HepG2 (cell line): ENCODE measurements around the gene GMNN. TPM values are rescaled to one million over a fixed set of nuclear protein-coding genes. Genes with fewer than 3 reads are reported as not detected.

ENCODE experiments used
- CREB1 ChIP-seq, 2 experiments: fragments of 450-650 bp in 1 of 2; IDR thresholded peaks; 2 replicates each; pipeline ENCODE4 v1.6.1; 2016 to 2017; ENCODE audit warnings: control low read depth in 1 of 2, mild to moderate bottlenecking in 1 of 2, missing compliant biosample characterization in 1 of 2, missing genetic modification characterization in 1 of 2
- ELF4 ChIP-seq: sonication (generic); formaldehyde crosslinking; IDR thresholded peaks from 2 replicates; pipeline ENCODE4 v1.5.0; 2020; ENCODE audit warnings: missing genetic modification reagents, mild to moderate bottlenecking, moderate library complexity, borderline replicate concordance
- FOXO1 ChIP-seq: sonication (generic); formaldehyde crosslinking; IDR thresholded peaks from 2 replicates; pipeline ENCODE4 v1.4.0; 2020; ENCODE audit warnings: missing genetic modification reagents
- HNRNPUL1 ChIP-seq: fragments of 200-400 bp; formaldehyde crosslinking; IDR thresholded peaks from 2 replicates; pipeline ENCODE4 v1.6.1; 2017; ENCODE audit warnings: low read depth, mild to moderate bottlenecking, low read length, moderate library complexity
- IKZF1 ChIP-seq: fragments of 450-650 bp; IDR thresholded peaks from 2 replicates; pipeline ENCODE4 v1.7.1; 2016
- KLF16 ChIP-seq, 2 experiments: sonication (generic) in 1 of 2; formaldehyde crosslinking in 1 of 2; IDR thresholded peaks; 2 replicates each; pipeline versions ENCODE4 v1.6.1 to v1.8.0; 2016 to 2023; ENCODE audit warnings: missing genetic modification reagents in 2 of 2, missing compliant biosample characterization in 1 of 2
- KMT2B ChIP-seq: IDR thresholded peaks from 2 replicates; pipeline ENCODE4 v1.6.1; 2016; ENCODE audit warnings: missing genetic modification reagents, missing compliant biosample characterization
- NCOA5 ChIP-seq: sonication (generic); formaldehyde crosslinking; IDR thresholded peaks from 2 replicates; pipeline ENCODE4 v1.4.0; 2020; ENCODE audit warnings: missing genetic modification reagents
- NPAS2 ChIP-seq: sonication (generic); formaldehyde crosslinking; IDR thresholded peaks from 2 replicates; pipeline ENCODE4 v1.8.0; 2022; ENCODE audit warnings: mild to moderate bottlenecking, missing genetic modification reagents, borderline replicate concordance
- RFX5 ChIP-seq: IDR thresholded peaks from 2 replicates; pipeline ENCODE4 v1.6.1; 2011; ENCODE audit warnings: low read depth, low read length, improper control_type of control experiment
- SSRP1 ChIP-seq: IDR thresholded peaks from 2 replicates; pipeline ENCODE4 v1.6.1; 2016; ENCODE audit warnings: control low read depth
- ZNF781 ChIP-seq: sonication (generic); formaldehyde crosslinking; IDR thresholded peaks from 2 replicates; pipeline ENCODE4 v1.5.1; 2020; ENCODE audit warnings: borderline replicate concordance, mild to moderate bottlenecking, missing genetic modification reagents; ENCODE audit errors: not compliant biosample characterization
- polyA plus RNA-seq, 8 experiments: library from polyadenylated mRNA; depleted of rRNA in 3 of 8; stranded (reverse) in 7 of 8; unstranded in 1 of 8; fragments of >200 nt; fragmentation: Illumina TruSeq in 4 of 8; extraction: Trizol in 4 of 8; gene quantifications; 2 replicates each; pipeline versions ENCODE4 v1.2.1 to v1.2.3, GENCODE V29; 2011 to 2016; ENCODE audit warnings: low read depth in 4 of 8, missing spikeins in 1 of 8, mixed read lengths in 1 of 8; ENCODE audit not compliant: insufficient read depth in 1 of 8
- total RNA-seq, 5 experiments: library from RNA; depleted of rRNA; stranded (reverse); fragments of >200 nt; fragmentation: Illumina TruSeq; extraction: Trizol; gene quantifications; 2 replicates each; pipeline ENCODE4 v1.2.3, GENCODE V29; 2016; ENCODE audit warnings: low read depth in 1 of 5
- TF ChIP-seq, protein P1 (sequence below): sonication (generic); formaldehyde crosslinking; IDR thresholded peaks from 2 replicates; pipeline ENCODE4 v1.4.0; 2020; ENCODE audit warnings: missing genetic modification reagents
- TF ChIP-seq, protein P2 (sequence below): sonication (generic); formaldehyde crosslinking; IDR thresholded peaks from 2 replicates; pipeline ENCODE4 v1.8.0; 2022; ENCODE audit warnings: mild to moderate bottlenecking, missing genetic modification reagents, moderate library complexity
- TF ChIP-seq, protein P3 (sequence below): sonication (generic); formaldehyde crosslinking; IDR thresholded peaks from 2 replicates; pipeline ENCODE4 v1.4.0; 2020; ENCODE audit warnings: missing genetic modification reagents, borderline replicate concordance
- TF ChIP-seq, protein P4 (sequence below): sonication (generic); formaldehyde crosslinking; conservative IDR thresholded peaks from 2 replicates; pipeline ENCODE4 v1.4.0; 2020; ENCODE audit warnings: missing genetic modification reagents
- TF ChIP-seq, protein P5 (sequence below): sonication (generic); formaldehyde crosslinking; IDR thresholded peaks from 2 replicates; pipeline ENCODE4 v1.5.0; 2020; ENCODE audit warnings: mild to moderate bottlenecking, missing genetic modification reagents

The GMNN gene
- total and polyA plus RNA-seq, 2 of the 13 experiments (the other 11 are each of a cell fraction or from before 2014, with no cell fraction given): 61.8 to 154 TPM

DNA sequence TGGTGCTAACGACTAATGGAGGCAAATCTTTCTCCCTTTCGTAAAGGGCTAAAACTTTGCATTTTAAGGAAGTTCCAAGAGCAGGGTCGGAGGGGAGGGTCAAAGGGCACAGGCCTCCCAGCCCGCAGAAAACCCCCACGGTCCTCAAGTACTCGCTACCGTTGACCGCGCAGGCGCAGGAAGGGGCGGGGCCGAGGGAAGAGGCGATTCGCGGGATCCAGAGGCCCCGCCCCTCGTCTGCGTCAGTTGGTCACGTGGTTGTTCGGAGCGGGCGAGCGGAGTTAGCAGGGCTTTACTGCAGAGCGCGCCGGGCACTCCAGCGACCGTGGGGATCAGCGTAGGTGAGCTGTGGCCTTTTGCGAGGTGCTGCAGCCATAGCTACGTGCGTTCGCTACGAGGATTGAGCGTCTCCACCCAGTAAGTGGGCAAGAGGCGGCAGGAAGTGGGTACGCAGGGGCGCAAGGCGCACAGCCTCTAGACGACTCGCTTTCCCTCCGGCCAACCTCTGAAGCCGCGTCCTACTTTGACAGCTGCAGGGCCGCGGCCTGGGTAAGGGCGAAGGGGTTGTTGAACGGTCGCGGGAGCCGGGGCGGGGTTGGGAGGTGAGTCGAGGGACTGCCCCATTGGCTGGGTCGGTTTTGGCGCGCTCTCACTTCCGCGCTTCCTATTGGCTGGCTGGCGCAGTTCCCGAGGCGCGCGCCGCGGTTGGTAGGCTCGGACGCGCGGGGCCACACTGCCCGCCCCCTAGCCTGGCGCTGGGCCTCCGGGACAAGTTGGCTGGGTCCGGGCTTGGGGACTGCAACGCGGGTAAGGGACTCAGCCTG, at the start of gene GMNN (continued):
- TF ChIP-seq, protein P1, sequence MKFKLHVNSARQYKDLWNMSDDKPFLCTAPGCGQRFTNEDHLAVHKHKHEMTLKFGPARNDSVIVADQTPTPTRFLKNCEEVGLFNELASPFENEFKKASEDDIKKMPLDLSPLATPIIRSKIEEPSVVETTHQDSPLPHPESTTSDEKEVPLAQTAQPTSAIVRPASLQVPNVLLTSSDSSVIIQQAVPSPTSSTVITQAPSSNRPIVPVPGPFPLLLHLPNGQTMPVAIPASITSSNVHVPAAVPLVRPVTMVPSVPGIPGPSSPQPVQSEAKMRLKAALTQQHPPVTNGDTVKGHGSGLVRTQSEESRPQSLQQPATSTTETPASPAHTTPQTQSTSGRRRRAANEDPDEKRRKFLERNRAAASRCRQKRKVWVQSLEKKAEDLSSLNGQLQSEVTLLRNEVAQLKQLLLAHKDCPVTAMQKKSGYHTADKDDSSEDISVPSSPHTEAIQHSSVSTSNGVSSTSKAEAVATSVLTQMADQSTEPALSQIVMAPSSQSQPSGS (CRISPR knock-in tag): peak; percentile 50
- peak; percentile 43 for TF ChIP-seq CREB1 (IDR thresholded peaks at IDR 0.05)
- TF ChIP-seq CREB1 (CRISPR knock-in tag; IDR thresholded peaks at IDR 0.05): peak; percentile 70
- peak; percentile 60; the same call in 1 of the 2 replicates for TF ChIP-seq FOXO1 (CRISPR knock-in tag)
- peak; percentile 81; the same call in 1 of the 2 replicates for TF ChIP-seq KMT2B (CRISPR knock-in tag)
- peak; percentile 99 for TF ChIP-seq SSRP1 (CRISPR knock-in tag)
- TF ChIP-seq, protein P2, sequence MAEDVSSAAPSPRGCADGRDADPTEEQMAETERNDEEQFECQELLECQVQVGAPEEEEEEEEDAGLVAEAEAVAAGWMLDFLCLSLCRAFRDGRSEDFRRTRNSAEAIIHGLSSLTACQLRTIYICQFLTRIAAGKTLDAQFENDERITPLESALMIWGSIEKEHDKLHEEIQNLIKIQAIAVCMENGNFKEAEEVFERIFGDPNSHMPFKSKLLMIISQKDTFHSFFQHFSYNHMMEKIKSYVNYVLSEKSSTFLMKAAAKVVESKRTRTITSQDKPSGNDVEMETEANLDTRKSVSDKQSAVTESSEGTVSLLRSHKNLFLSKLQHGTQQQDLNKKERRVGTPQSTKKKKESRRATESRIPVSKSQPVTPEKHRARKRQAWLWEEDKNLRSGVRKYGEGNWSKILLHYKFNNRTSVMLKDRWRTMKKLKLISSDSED (CRISPR knock-in tag): 0 out of 2 replicates have a peak, but pooled peaks have one; percentile 77
- no peak for TF ChIP-seq NCOA5 (CRISPR knock-in tag)
- TF ChIP-seq KLF16 (CRISPR knock-in tag; IDR thresholded peaks at IDR 0.05): peak in 1 of 2 experiments; percentile 90; a peak in 2 of 4 replicates
- TF ChIP-seq RFX5: peak; percentile 50; the same call in 1 of the 2 replicates
- TF ChIP-seq, protein P3, sequence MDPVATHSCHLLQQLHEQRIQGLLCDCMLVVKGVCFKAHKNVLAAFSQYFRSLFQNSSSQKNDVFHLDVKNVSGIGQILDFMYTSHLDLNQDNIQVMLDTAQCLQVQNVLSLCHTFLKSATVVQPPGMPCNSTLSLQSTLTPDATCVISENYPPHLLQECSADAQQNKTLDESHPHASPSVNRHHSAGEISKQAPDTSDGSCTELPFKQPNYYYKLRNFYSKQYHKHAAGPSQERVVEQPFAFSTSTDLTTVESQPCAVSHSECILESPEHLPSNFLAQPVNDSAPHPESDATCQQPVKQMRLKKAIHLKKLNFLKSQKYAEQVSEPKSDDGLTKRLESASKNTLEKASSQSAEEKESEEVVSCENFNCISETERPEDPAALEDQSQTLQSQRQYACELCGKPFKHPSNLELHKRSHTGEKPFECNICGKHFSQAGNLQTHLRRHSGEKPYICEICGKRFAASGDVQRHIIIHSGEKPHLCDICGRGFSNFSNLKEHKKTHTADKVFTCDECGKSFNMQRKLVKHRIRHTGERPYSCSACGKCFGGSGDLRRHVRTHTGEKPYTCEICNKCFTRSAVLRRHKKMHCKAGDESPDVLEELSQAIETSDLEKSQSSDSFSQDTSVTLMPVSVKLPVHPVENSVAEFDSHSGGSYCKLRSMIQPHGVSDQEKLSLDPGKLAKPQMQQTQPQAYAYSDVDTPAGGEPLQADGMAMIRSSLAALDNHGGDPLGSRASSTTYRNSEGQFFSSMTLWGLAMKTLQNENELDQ (CRISPR knock-in tag): no peak; the same call in 1 of the 2 replicates
- TF ChIP-seq ZNF781 (CRISPR knock-in tag): peak; percentile 99
- TF ChIP-seq, protein P4, sequence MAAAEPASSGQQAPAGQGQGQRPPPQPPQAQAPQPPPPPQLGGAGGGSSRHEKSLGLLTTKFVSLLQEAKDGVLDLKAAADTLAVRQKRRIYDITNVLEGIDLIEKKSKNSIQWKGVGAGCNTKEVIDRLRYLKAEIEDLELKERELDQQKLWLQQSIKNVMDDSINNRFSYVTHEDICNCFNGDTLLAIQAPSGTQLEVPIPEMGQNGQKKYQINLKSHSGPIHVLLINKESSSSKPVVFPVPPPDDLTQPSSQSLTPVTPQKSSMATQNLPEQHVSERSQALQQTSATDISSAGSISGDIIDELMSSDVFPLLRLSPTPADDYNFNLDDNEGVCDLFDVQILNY (CRISPR knock-in tag): peak; percentile 99
- no peak for TF ChIP-seq HNRNPUL1
- TF ChIP-seq NPAS2 (CRISPR knock-in tag): no peak
- no peak for TF ChIP-seq ELF4 (CRISPR knock-in tag)
- TF ChIP-seq, protein P5, sequence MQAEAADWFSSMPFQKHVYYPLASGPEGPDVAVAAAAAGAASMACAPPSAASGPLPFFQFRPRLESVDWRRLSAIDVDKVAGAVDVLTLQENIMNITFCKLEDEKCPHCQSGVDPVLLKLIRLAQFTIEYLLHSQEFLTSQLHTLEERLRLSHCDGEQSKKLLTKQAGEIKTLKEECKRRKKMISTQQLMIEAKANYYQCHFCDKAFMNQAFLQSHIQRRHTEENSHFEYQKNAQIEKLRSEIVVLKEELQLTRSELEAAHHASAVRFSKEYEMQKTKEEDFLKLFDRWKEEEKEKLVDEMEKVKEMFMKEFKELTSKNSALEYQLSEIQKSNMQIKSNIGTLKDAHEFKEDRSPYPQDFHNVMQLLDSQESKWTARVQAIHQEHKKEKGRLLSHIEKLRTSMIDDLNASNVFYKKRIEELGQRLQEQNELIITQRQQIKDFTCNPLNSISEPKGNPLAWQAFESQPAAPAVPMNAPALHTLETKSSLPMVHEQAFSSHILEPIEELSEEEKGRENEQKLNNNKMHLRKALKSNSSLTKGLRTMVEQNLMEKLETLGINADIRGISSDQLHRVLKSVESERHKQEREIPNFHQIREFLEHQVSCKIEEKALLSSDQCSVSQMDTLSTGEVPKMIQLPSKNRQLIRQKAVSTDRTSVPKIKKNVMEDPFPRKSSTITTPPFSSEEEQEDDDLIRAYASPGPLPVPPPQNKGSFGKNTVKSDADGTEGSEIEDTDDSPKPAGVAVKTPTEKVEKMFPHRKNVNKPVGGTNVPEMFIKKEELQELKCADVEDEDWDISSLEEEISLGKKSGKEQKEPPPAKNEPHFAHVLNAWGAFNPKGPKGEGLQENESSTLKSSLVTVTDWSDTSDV (CRISPR knock-in tag): peak; percentile 97
- no peak for TF ChIP-seq IKZF1
